Ramos (cell line): ENCODE measurements around the gene GNG2.
"Not testable (repeated sequence)": the region's sequence is repeated elsewhere in the genome, so short reads cannot be mapped to it uniquely, and the experiment has no call there.

Source experiments
- in situ Hi-C: fragments of 300-500 bp; cut with MboI; formaldehyde crosslinking; loops from one replicate; pipeline ENCODE4 v1.14.3; 2022; ENCODE audit warnings: low sequenced_read_pairs; ENCODE audit not compliant: unreplicated experiment

GNG2 gene

GRCh38 chr14:51883232-51883631 is 22.8 kb downstream of the GNG2 start:
- in situ Hi-C loops, result no loop called here

- in situ Hi-C loops, result no loop called here
These were observed 23.9 kb downstream of the GNG2 start for GRCh38 chr14:51884086-51884927.

GRCh38 chr14:51889851-51890250 is 29.4 kb downstream of the GNG2 start:
- in situ Hi-C loops, result no loop called here

GRCh38 chr14:51894250-51894649 is 33.8 kb downstream of the GNG2 start:
- in situ Hi-C loops, result no loop called here

GRCh38 chr14:51895375-51895774 is 35.0 kb downstream of the GNG2 start:
- in situ Hi-C loops, result no loop called here

- in situ Hi-C loops, result no loop called here
These were observed 37.5 kb downstream of the GNG2 start for GRCh38 chr14:51897791-51898355.

GRCh38 chr14:51901475-51902024 is 41.1 kb downstream of the GNG2 start:
- in situ Hi-C loops, result no loop called here

GRCh38 chr14:51905656-51906121 is 45.3 kb downstream of the GNG2 start:
- in situ Hi-C loops, result not testable (repeated sequence)

- in situ Hi-C loops, result no loop called here
These were observed 47.7 kb downstream of the GNG2 start for GRCh38 chr14:51908086-51908485.

GRCh38 chr14:51912112-51912786 is 51.8 kb downstream of the GNG2 start:
- in situ Hi-C loops, result no loop called here

GRCh38 chr14:51914310-51914709 is 53.9 kb downstream of the GNG2 start:
- in situ Hi-C loops, result no loop called here

- in situ Hi-C loops, result no loop called here
These were observed 56.8 kb downstream of the GNG2 start for GRCh38 chr14:51917193-51917592.

GRCh38 chr14:51921026-51921425 is 60.6 kb downstream of the GNG2 start:
- in situ Hi-C loops, result no loop called here

- in situ Hi-C loops, result no loop called here
These were observed 62.2 kb downstream of the GNG2 start for GRCh38 chr14:51922624-51923023.

- in situ Hi-C loops, result no loop called here
These were observed 64.2 kb downstream of the GNG2 start for GRCh38 chr14:51924600-51924999.

GRCh38 chr14:51925980-51926379 is 65.6 kb downstream of the GNG2 start:
- in situ Hi-C loops, result no loop called here

GRCh38 chr14:51926449-51926848 is 66.0 kb downstream of the GNG2 start:
- in situ Hi-C loops, result no loop called here

GRCh38 chr14:51928568-51928967 is 68.2 kb downstream of the GNG2 start:
- in situ Hi-C loops, result no loop called here

GRCh38 chr14:51929166-51929565 is 68.8 kb downstream of the GNG2 start:
- in situ Hi-C loops, result no loop called here

- in situ Hi-C loops, result no loop called here
These were observed 69.7 kb downstream of the GNG2 start for GRCh38 chr14:51929910-51930682.
